IMR-90 (cell line): Measurements from ENCODE around the gene DUSP8. TPM values are rescaled to one million over a fixed set of nuclear protein-coding genes. Genes with fewer than 3 reads are reported as not detected.

Source experiments
- ATAC-seq: fragments of 200-7000 bp; cut with Tn5 transposase; 2 replicates; pipeline ENCODE4 v1.9.1; 2020; ENCODE audit warnings: low read depth, mild to moderate bottlenecking, moderate library complexity
- BruUV-seq: library from RNA; stranded (reverse); fragments of 400-500 nt; replicated peaks from 2 replicates; lab custom pipeline; 2021; lab: Mats Ljungman, UMichigan
- CTCF ChIA-PET: fragments of 300-600 bp; formaldehyde crosslinking; extraction: SDS; loops from one replicate; lab custom pipeline; 2021; ENCODE audit warnings: antibody characterized with exemption; lab: Yijun Ruan, JAX
- POLR2A ChIA-PET: fragments of 300-600 bp; sonication (Branson Sonifier 250); formaldehyde crosslinking; loops from one replicate; lab custom pipeline; 2022; ENCODE audit warnings: antibody characterized with exemption; ENCODE audit not compliant: unreplicated experiment; lab: Charles Lee
- DNase-seq: peaks from one replicate; pipeline ENCODE4 v3.0.0; 2013
- H2AFZ ChIP-seq: replicated peaks from 2 replicates; pipeline ENCODE3; 2013; ENCODE audit warnings: low read length, mild to moderate bottlenecking; ENCODE audit not compliant: poor library complexity
- H2AK5ac ChIP-seq: 2 replicates; pipeline ENCODE4 v1.6.1; 2013; ENCODE audit warnings: low read depth, low read length, inconsistent platforms
- H2AK9ac ChIP-seq: replicated peaks from 2 replicates; pipeline ENCODE3; 2013; ENCODE audit warnings: mild to moderate bottlenecking, low read depth, low read length, moderate library complexity; ENCODE audit not compliant: poor library complexity
- H2BK120ac ChIP-seq: 2 replicates; pipeline ENCODE4 v1.6.1; 2013; ENCODE audit warnings: low read depth, low read length, inconsistent platforms
- H2BK15ac ChIP-seq: 3 replicates; pipeline ENCODE4 v1.6.1; 2013; ENCODE audit warnings: low read depth, low read length, inconsistent platforms
- H2BK20ac ChIP-seq: 2 replicates; pipeline ENCODE4 v1.6.1; 2013; ENCODE audit warnings: low read depth, mild to moderate bottlenecking, inconsistent platforms, low read length, moderate library complexity
- H2BK5ac ChIP-seq: 2 replicates; pipeline ENCODE4 v1.6.1; 2013; ENCODE audit warnings: mild to moderate bottlenecking, low read depth, low read length, inconsistent platforms; ENCODE audit not compliant: poor library complexity, severe bottlenecking
- H3K14ac ChIP-seq: replicated peaks from 2 replicates; pipeline ENCODE4 v1.6.1; 2013; ENCODE audit warnings: low read depth, low read length, inconsistent platforms
- H3K18ac ChIP-seq: 2 replicates; pipeline ENCODE4 v1.6.1; 2013; ENCODE audit warnings: low read depth, low read length, control low read depth
- H3K23ac ChIP-seq: 2 replicates; pipeline ENCODE4 v1.6.1; 2013; ENCODE audit warnings: low read depth, low read length, inconsistent platforms
- H3K27ac ChIP-seq: 2 replicates; pipeline ENCODE4 v1.5.1; 2013; ENCODE audit warnings: mild to moderate bottlenecking, control low read depth, low read length; ENCODE audit not compliant: insufficient read depth
- H3K27me3 ChIP-seq: 2 replicates; pipeline ENCODE4 v1.6.1; 2013; ENCODE audit warnings: low read length; ENCODE audit not compliant: control insufficient read depth, insufficient read depth
- H3K36me3 ChIP-seq: 2 replicates; pipeline ENCODE4 v1.6.1; 2013; ENCODE audit warnings: low read length, mixed read lengths; ENCODE audit not compliant: control insufficient read depth, insufficient read depth
- H3K4ac ChIP-seq: 2 replicates; pipeline ENCODE4 v1.6.1; 2013; ENCODE audit warnings: low read depth, low read length, inconsistent platforms
- H3K4me1 ChIP-seq: 2 replicates; pipeline ENCODE4 v1.6.1; 2013; ENCODE audit warnings: low read length, mixed read lengths; ENCODE audit not compliant: control insufficient read depth, insufficient read depth
- H3K4me2 ChIP-seq: 2 replicates; pipeline ENCODE4 v1.6.1; 2013; ENCODE audit warnings: low read depth, mild to moderate bottlenecking, control low read depth, low read length, moderate library complexity
- H3K4me3 ChIP-seq: 2 replicates; pipeline ENCODE4 v1.5.1; 2013; ENCODE audit warnings: low read depth, mild to moderate bottlenecking, control low read depth, low read length, moderate library complexity; ENCODE audit not compliant: insufficient read depth
- H3K56ac ChIP-seq: 2 replicates; pipeline ENCODE4 v1.6.1; 2013; ENCODE audit warnings: low read length, inconsistent platforms; ENCODE audit not compliant: insufficient read depth; ENCODE audit errors: extremely low read depth
- H3K79me1 ChIP-seq, 2 experiments: 2 replicates each; pipeline ENCODE4 v1.6.1; 2013; ENCODE audit warnings: low read length in 2 of 2, inconsistent platforms in 1 of 2, low read depth in 1 of 2
- H3K9ac ChIP-seq: 2 replicates; pipeline ENCODE4 v1.6.1; 2013; ENCODE audit warnings: low read depth, low read length, control low read depth
- H3K9me1 ChIP-seq: 2 replicates; pipeline ENCODE4 v1.6.1; 2013; ENCODE audit warnings: low read length, inconsistent platforms; ENCODE audit not compliant: insufficient read depth
- H3K9me3 ChIP-seq: 2 replicates; pipeline ENCODE4 v1.6.1; 2013; ENCODE audit warnings: low read length; ENCODE audit not compliant: control insufficient read depth, insufficient read depth
- H4K20me1 ChIP-seq: 2 replicates; pipeline ENCODE4 v1.6.1; 2013; ENCODE audit warnings: low read length, inconsistent platforms; ENCODE audit not compliant: insufficient read depth
- H4K5ac ChIP-seq: 2 replicates; pipeline ENCODE4 v1.6.1; 2013; ENCODE audit warnings: mild to moderate bottlenecking, low read depth, low read length, control low read depth
- H4K8ac ChIP-seq, 2 experiments: 2 replicates each; pipeline ENCODE4 v1.6.1; 2013; ENCODE audit warnings: low read depth in 2 of 2, low read length in 2 of 2, control low read depth in 1 of 2, inconsistent platforms in 1 of 2
- H4K91ac ChIP-seq: 2 replicates; pipeline ENCODE4 v1.6.1; 2013; ENCODE audit warnings: low read depth, low read length, inconsistent platforms; ENCODE audit not compliant: insufficient read depth
- BHLHE40 ChIP-seq: fragments of 150-350 bp; IDR thresholded peaks from 2 replicates; pipeline ENCODE4 v1.6.1; 2016; ENCODE audit warnings: mild to moderate bottlenecking, low read depth, low read length
- CEBPB ChIP-seq: IDR thresholded peaks from 2 replicates; pipeline ENCODE4 v1.6.1; 2012; ENCODE audit warnings: low read depth, low read length, improper control_type of control experiment
- CHD1 ChIP-seq: IDR thresholded peaks from 2 replicates; pipeline ENCODE4 v1.6.1; 2012; ENCODE audit warnings: low read depth, low read length, improper control_type of control experiment
- CTCF ChIP-seq: conservative IDR thresholded peaks from 2 replicates; pipeline ENCODE4 v1.5.1; 2012; ENCODE audit warnings: mild to moderate bottlenecking, low read depth, low read length, improper control_type of control experiment
- ELK1 ChIP-seq: fragments of 150-350 bp; IDR thresholded peaks from 2 replicates; pipeline ENCODE4 v1.6.1; 2016; ENCODE audit warnings: low read depth, mild to moderate bottlenecking, low read length, moderate library complexity, borderline replicate concordance
- FOS ChIP-seq: fragments of 150-350 bp; IDR thresholded peaks from 2 replicates; pipeline ENCODE4 v1.6.1; 2016; ENCODE audit warnings: low read depth, low read length
- MAFK ChIP-seq: IDR thresholded peaks from 2 replicates; pipeline ENCODE4 v1.6.1; 2012; ENCODE audit warnings: low read depth, low read length, improper control_type of control experiment
- MAZ ChIP-seq: IDR thresholded peaks from 2 replicates; pipeline ENCODE4 v1.6.1; 2012; ENCODE audit warnings: low read depth, mild to moderate bottlenecking, low read length, improper control_type of control experiment, moderate library complexity, borderline replicate concordance
- MXI1 ChIP-seq: IDR thresholded peaks from 2 replicates; pipeline ENCODE4 v1.6.1; 2012; ENCODE audit warnings: low read depth, mild to moderate bottlenecking, low read length, moderate library complexity, borderline replicate concordance
- NFE2L2 ChIP-seq: fragments of 150-350 bp; IDR thresholded peaks from 2 replicates; pipeline ENCODE4 v1.6.1; 2016; ENCODE audit warnings: low read depth, mild to moderate bottlenecking, low read length
- POLR2A ChIP-seq: IDR thresholded peaks from 2 replicates; pipeline ENCODE4 v1.6.1; 2012; ENCODE audit warnings: mild to moderate bottlenecking, low read depth, low read length
- RAD21 ChIP-seq: IDR thresholded peaks from 2 replicates; pipeline ENCODE4 v1.6.1; 2012; ENCODE audit warnings: low read length, improper control_type of control experiment
- RCOR1 ChIP-seq: IDR thresholded peaks from 2 replicates; pipeline ENCODE4 v1.6.1; 2012; ENCODE audit warnings: mild to moderate bottlenecking, low read length, improper control_type of control experiment; ENCODE audit not compliant: insufficient replicate concordance
- RFX5 ChIP-seq: IDR thresholded peaks from 2 replicates; pipeline ENCODE4 v1.8.0; 2012; ENCODE audit warnings: low read depth, mild to moderate bottlenecking, low read length, moderate library complexity
- SMC3 ChIP-seq: fragments of 150-350 bp; IDR thresholded peaks from 2 replicates; pipeline ENCODE4 v1.6.1; 2016; ENCODE audit warnings: low read depth, mild to moderate bottlenecking, antibody characterized with exemption, low read length, moderate library complexity
- USF2 ChIP-seq: fragments of 150-350 bp; IDR thresholded peaks from 2 replicates; pipeline ENCODE4 v1.6.1; 2017; ENCODE audit warnings: mild to moderate bottlenecking, antibody characterized with exemption, low read length, low read depth
- WGBS, 2 experiments: methylation state at CpG; one replicate each; pipeline versions ENCODE4 v1.1.5 to v1.1.7; 2013; ENCODE audit warnings: missing lambda C conversion rate in 2 of 2; ENCODE audit not compliant: insufficient read length in 1 of 2; ENCODE audit errors: extremely low coverage in 2 of 2; 5-methylcytosine and 5-hydroxymethylcytosine counted together
- dilution Hi-C: fragments of 300-500 bp; cut with HindIII; formaldehyde crosslinking; loops from one replicate; pipeline ENCODE4 v1.14.3; 2018; ENCODE audit warnings: low sequenced_read_pairs; ENCODE audit not compliant: unreplicated experiment
- in situ Hi-C: fragments of 300-500 bp; cut with MboI; formaldehyde crosslinking; loops from 3 replicates; pipeline ENCODE4 v1.14.3; 2019; ENCODE audit warnings: low sequenced_read_pairs, inconsistent platforms, mixed read lengths
- intact Hi-C: fragments of 100-400 bp; cut with micrococcal nuclease; formaldehyde crosslinking; loops from 2 replicates; pipeline ENCODE4 v1.10.0; 2022
- polyA plus RNA-seq, 3 experiments: library from polyadenylated mRNA; depleted of rRNA; stranded (reverse); fragments of >200 nt; gene quantifications; 2 replicates each; pipeline ENCODE4 v1.2.3, GENCODE V29; 2012; ENCODE audit warnings: low replicate concordance in 1 of 3
- total RNA-seq: library from RNA; depleted of rRNA; stranded (reverse); fragments of >200 nt; gene quantifications from 2 replicates; pipeline ENCODE4 v1.2.3, GENCODE V29; 2012

Gene DUSP8
- total and polyA plus RNA-seq, 2 of the 4 experiments (the other 2 are of a cell fraction) = 0.72 to 4.2 TPM

- no peak for DNase-seq
- in situ Hi-C loops = loop anchor here (25.0 kb wide), 1 partner anchor 297 kb away; the partner anchor contains the start of gene MUC5B
Observed at GRCh38 chr11:1508986-1509385, 63.1 kb downstream of the DUSP8 start.

More at GRCh38 chr11:1508986-1509385, 63.1 kb downstream of the DUSP8 start:
- Histone ChIP-seq H3K9ac (no peak overlapping the region), H3K4ac (no peak overlapping the region), H2BK15ac (no peak overlapping the region), H3K79me1 (peaks cover 14 to 61% of the 10 kb centered on the region in 2 experiments), H3K23ac (no peak overlapping the region), H2AK5ac (no peak overlapping the region), H3K18ac (no peak overlapping the region), H3K27me3 (no peaks in the 10 kb centered on the region), H3K9me1 (peaks cover 3% of the 10 kb centered on the region; the same call in 1 of the 2 replicates), H2BK5ac (no peak overlapping the region), H4K91ac (no peak overlapping the region), H3K4me1 (no peaks in the 10 kb centered on the region; the same call in 1 of the 2 replicates), H3K36me3 (no peaks in the 10 kb centered on the region), H3K9me3 (no peaks in the 10 kb centered on the region), H2BK20ac (no peak overlapping the region), H2AK9ac (no peak overlapping the region), H4K5ac (no peak overlapping the region), H2BK120ac (no peak overlapping the region), H3K27ac (no peak overlapping the region), H3K4me3 (no peak overlapping the region), H3K4me2 (no peak overlapping the region), H4K20me1 (peaks cover 80% of the 10 kb centered on the region), H3K14ac (no peak overlapping the region), H4K8ac (no peak overlapping the region), H2AFZ (no peak overlapping the region), H3K56ac (no peak overlapping the region)
- CTCF ChIA-PET = no interaction called here
- WGBS, 2 experiments = 80% methylated on average over 1 of the region's 10 CpGs; no CpG with 5 or more reads in 1 of the 2 experiments
- no TSS peak for BruUV-seq
- no peak; the same call in 1 of the 2 replicates for ATAC-seq
- intact Hi-C loops (no loop called here), dilution Hi-C loops (no loop called here)
- POLR2A ChIA-PET = no interaction called here
- TF ChIP-seq MAZ (no peak), NFE2L2 (no peak), ELK1 (no peak), SMC3 (no peak), RCOR1 (no peak), RAD21 (no peak), CEBPB (no peak), FOS (no peak), CHD1 (no peak), RFX5 (no peak), MXI1 (no peak), POLR2A (no peak), USF2 (no peak), BHLHE40 (no peak), CTCF (no peak), MAFK (no peak)
